Prostate gland (tissue), 2 donors: Measurements from ENCODE around the gene RPL11. TPM values are rescaled to one million over a fixed set of nuclear protein-coding genes. Genes with fewer than 3 reads are reported as not detected.
"Not testable (repeated sequence)": the region's sequence is repeated elsewhere in the genome, so short reads cannot be mapped to it uniquely, and the experiment has no call there.

ENCODE experiments used
- DNase-seq: peaks from one replicate; pipeline ENCODE4 v3.0.0-alpha.2; 2019; ENCODE audit warnings: low spot score
- H3K27ac ChIP-seq, 2 donors: fragments of 200-600 bp; sonication (generic); 2 replicates each; pipeline ENCODE4 v1.5.1; 2017 to 2019
- H3K27me3 ChIP-seq: fragments of 200-600 bp; sonication (generic); replicated peaks from 2 replicates; pipeline ENCODE4 v1.5.1; 2019; ENCODE audit not compliant: insufficient read depth
- H3K36me3 ChIP-seq, 2 donors: fragments of 200-600 bp; sonication (generic); 1 replicate in 1 of 2; 2 replicates in 1 of 2; pipeline versions ENCODE4 v1.5.1 to v1.8.1; 2017 to 2019
- H3K4me1 ChIP-seq: fragments of 200-600 bp; sonication (generic); replicated peaks from 2 replicates; pipeline ENCODE4 v1.5.1; 2019
- H3K4me3 ChIP-seq, 2 donors: fragments of 200-600 bp; sonication (generic); 2 replicates each; pipeline ENCODE4 v1.5.1; 2017 to 2019
- H3K9me3 ChIP-seq: fragments of 200-600 bp; sonication (generic); 2 replicates; pipeline ENCODE4 v1.5.1; 2017
- POLR2A ChIP-seq: fragments of 450-650 bp; IDR thresholded peaks from one replicate; pipeline ENCODE4 v1.6.1; 2016; ENCODE audit warnings: antibody characterized with exemption, mild to moderate bottlenecking
- POLR2AphosphoS5 ChIP-seq: sonication (generic); formaldehyde crosslinking; IDR thresholded peaks from one replicate; pipeline ENCODE4 v1.6.1; 2017; ENCODE audit warnings: antibody characterized with exemption
- WGBS: methylation state at CpG from one replicate; pipeline ENCODE4 v1.1.5; 2018; 5-methylcytosine and 5-hydroxymethylcytosine counted together
- intact Hi-C: fragments of 100-400 bp; cut with DNase I; formaldehyde crosslinking; loops from one replicate; pipeline ENCODE4 v1.14.2; 2022
- total RNA-seq, 2 donors: library from RNA; depleted of rRNA; stranded (reverse); fragments of >200 nt; gene quantifications; one replicate each; pipeline ENCODE4 v1.1.0, GENCODE V29; 2016
- TF ChIP-seq, protein P1 (sequence below), 4 experiments: fragments of 200-600 bp in 2 of 4; fragments of 450-650 bp in 2 of 4; sonication (generic) in 2 of 4; IDR thresholded peaks; 1 replicate in 3 of 4; 2 replicates in 1 of 4; pipeline ENCODE4 v1.5.1; 2016 to 2019; ENCODE audit warnings: antibody characterized with exemption in 4 of 4, mild to moderate bottlenecking in 2 of 4, moderate library complexity in 2 of 4

The RPL11 gene
- total RNA-seq, 2 donors from 2014 or later = 784 to 1,458 TPM

GRCh38 chr1:23727362-23727811 is 35.8 kb downstream of the RPL11 start:
- Histone ChIP-seq H3K9me3 (no peaks in the 10 kb centered on the region), H3K27me3 (no peaks in the 10 kb centered on the region), H3K36me3 (no peaks in the 10 kb centered on the region), H3K27ac (peak overlapping the region; percentile 68 to 75), H3K4me3 (no peak overlapping the region), H3K4me1 (peaks cover 4% of the 10 kb centered on the region)
- peak; percentile 91 for TF ChIP-seq POLR2AphosphoS5
- no peak for TF ChIP-seq POLR2A
- intact Hi-C loops = no loop called here
- WGBS = 19% methylated on average over 9 of the region's 9 CpGs
- peak; percentile 85 for DNase-seq

DNA sequence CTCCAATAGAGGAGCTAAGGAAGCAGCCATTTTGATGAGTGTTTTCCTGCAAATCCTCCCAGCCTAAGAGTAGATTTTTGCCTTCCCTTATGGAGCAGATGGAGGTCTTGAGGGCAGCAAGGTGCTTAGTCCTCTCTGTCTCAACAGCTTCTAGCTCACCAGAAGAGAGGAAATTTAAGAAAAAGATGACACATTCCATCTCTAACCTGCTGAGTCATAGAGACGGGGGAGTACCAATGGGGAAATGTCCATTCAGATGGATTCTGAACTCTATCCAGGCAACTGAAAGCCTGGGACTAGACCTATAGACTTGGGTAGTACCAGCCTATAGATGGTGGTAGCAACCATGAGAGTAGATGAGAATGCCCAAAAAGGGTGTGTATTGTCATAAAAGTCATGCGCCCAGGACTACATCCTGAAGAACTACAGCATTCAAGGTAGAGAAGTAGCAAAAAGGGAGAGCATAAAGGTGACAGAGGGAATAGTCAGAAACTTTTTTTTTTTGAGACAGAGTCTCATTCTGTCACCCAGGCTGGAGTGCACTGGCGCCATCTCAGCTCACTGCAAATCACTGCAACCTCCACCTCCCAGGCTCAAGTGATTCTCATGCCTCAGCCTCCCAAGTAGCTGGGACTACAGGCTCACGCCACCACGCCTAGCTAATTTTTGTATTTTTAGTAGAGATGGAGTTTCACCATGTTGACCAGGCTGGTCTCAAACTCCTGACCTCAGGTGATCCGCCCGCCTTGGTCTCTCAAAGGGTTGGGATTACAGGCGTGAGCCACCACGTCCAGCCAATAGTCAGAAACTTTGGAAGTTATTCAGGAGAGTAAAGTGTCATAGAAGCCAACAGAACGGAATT is 41.0 kb downstream of the RPL11 start:
- 94% methylated on average over 10 of the region's 10 CpGs for whole genome bisulfite sequencing
- no peak for DNase-seq
- intact Hi-C loops = no loop called here

GRCh38 chr1:23733281-23733680 is 41.7 kb downstream of the RPL11 start:
- H3K4me3 ChIP-seq, H3K9me3 ChIP-seq, H3K27ac ChIP-seq, H3K27me3 ChIP-seq, intact Hi-C loops, H3K36me3 ChIP-seq, DNase-seq, H3K4me1 ChIP-seq: not testable (repeated sequence)
- 90% methylated on average over 5 of the region's 5 CpGs for WGBS

More for the DNA sequence above, 41.0 kb downstream of the RPL11 start:
- Histone ChIP-seq H3K27me3 (no peaks in the 10 kb centered on the region), H3K27ac (no peak overlapping the region), H3K9me3 (no peaks in the 10 kb centered on the region), H3K4me3 (no peak overlapping the region), H3K36me3 (no peaks in the 10 kb centered on the region), H3K4me1 (no peaks in the 10 kb centered on the region)
- TF ChIP-seq, protein P1, sequence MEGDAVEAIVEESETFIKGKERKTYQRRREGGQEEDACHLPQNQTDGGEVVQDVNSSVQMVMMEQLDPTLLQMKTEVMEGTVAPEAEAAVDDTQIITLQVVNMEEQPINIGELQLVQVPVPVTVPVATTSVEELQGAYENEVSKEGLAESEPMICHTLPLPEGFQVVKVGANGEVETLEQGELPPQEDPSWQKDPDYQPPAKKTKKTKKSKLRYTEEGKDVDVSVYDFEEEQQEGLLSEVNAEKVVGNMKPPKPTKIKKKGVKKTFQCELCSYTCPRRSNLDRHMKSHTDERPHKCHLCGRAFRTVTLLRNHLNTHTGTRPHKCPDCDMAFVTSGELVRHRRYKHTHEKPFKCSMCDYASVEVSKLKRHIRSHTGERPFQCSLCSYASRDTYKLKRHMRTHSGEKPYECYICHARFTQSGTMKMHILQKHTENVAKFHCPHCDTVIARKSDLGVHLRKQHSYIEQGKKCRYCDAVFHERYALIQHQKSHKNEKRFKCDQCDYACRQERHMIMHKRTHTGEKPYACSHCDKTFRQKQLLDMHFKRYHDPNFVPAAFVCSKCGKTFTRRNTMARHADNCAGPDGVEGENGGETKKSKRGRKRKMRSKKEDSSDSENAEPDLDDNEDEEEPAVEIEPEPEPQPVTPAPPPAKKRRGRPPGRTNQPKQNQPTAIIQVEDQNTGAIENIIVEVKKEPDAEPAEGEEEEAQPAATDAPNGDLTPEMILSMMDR (IDR thresholded peaks at IDR 0.05) = no peak
- no peak for TF ChIP-seq POLR2AphosphoS5
- TF ChIP-seq POLR2A = no peak

DNA sequence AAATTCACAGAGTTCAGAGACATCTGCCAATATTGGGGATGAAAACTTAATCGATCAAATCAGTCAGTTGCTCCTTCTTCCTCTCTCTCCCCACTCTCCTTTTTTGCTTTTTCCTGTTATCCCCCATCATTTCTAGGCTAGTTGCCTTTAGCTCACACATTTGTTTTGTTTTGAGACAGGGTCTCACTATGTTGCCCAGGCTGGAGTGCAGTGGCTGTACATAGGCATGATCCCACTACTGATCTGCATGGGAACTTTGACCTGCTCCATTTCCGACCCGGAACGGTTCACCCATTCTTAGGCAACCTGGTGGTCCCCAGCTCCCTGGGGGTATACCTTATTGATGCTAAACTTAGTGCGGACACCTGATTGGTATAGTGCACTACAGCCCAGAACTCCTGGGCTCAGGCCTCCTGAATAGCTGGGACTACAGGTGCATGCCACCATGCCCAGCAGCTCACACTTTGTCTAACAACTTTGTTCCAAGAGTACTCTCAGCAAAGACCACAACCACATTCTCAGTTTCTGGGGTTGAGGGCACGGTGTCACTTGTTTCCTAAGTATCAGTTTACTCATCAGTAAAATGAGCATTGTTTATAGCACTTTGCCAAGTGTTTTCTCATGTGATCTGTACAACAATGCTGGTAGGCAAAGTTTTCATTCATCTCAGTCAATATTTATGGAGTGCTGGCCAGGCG is 45.0 kb downstream of the RPL11 start:
- WGBS = 95% methylated on average over 7 of the region's 7 CpGs
- Histone ChIP-seq H3K27ac (no peak overlapping the region), H3K4me3 (no peak overlapping the region), H3K27me3 (no peaks in the 10 kb centered on the region), H3K4me1 (no peaks in the 10 kb centered on the region), H3K36me3 (no peaks in the 10 kb centered on the region), H3K9me3 (no peaks in the 10 kb centered on the region)
- intact Hi-C loops = no loop called here
- no peak for DNase-seq
- TF ChIP-seq POLR2A (no peak), POLR2AphosphoS5 (no peak)
- TF ChIP-seq, protein P1 (IDR thresholded peaks at IDR 0.05) = no peak

GRCh38 chr1:23741609-23742008 is 50.0 kb downstream of the RPL11 start:
- intact Hi-C loops = loop anchor here (5.0 kb wide), 1 partner anchor 49 kb away; the partner anchor contains the start of gene RPL11
- Histone ChIP-seq H3K36me3 (no peaks in the 10 kb centered on the region), H3K9me3 (no peaks in the 10 kb centered on the region), H3K4me1 (peaks cover 4% of the 10 kb centered on the region), H3K27me3 (no peaks in the 10 kb centered on the region), H3K27ac (no peak overlapping the region), H3K4me3 (no peak overlapping the region)
- DNase-seq = no peak
- WGBS = 81% methylated on average over 5 of the region's 5 CpGs
- no peak for TF ChIP-seq POLR2A
- TF ChIP-seq, protein P1 (IDR thresholded peaks at IDR 0.05) = no peak
- TF ChIP-seq POLR2AphosphoS5 = no peak
